Measurements from ENCODE around the gene AGPAT4.
"Not testable (repeated sequence)": the region's sequence is repeated elsewhere in the genome, so short reads cannot be mapped to it uniquely, and the experiment has no call there.

AGPAT4 gene

DNA sequence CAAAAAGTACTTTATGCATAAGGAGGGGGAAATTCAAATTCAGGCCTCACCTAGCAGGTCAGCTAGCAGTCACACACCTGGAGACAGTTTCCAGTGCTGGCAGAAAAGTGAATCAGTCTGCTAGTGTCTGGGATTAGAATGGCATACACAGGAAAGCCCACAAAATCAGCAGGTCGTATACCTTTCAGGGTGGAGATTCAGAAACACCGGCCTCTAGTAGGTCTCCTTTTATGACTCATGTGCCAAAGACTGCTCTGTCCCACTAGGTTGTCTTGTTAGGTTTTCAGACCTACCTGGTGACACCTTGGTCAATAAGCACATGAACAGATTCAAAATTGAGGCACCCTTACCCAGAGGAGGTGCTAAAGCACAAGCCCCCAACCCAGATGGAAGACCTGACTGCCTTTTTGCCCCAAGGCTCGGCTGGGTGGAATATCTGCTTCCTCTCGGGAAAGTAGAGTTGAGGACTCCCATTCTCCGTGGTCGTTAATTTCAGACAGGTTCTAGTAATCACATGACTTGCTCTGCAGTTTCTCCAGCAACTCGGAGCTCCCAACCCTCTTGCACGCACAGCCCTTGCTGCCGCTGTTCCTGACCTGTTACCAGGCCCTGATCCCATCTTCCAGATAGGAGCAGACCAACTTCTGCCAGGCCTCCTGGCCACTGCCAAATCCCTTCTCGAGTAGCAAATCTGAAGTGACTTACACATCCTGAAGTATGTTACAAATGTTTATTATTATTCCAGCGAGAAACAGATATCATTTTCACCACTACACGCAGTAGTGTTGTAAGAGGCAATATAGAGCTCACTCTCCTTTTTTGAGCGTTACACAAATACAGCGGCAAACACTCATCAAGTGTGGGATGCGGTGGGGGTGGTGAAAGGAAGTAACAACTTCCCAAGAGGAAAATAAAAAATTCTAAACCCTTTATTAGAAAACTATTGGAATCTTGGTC is 46.6 kb downstream of the AGPAT4 start:
- peak in 2 of 14 donors; percentile 37 to 43 for DNase-seq

GRCh38 chr6:161226009-161226964 is 47.6 kb downstream of the AGPAT4 start:
- DNase-seq: peak in 1 of 14 donors; percentile 7

- DNase-seq: no peak
Observed at GRCh38 chr6:161225681-161226008, 48.2 kb downstream of the AGPAT4 start.

- not testable (repeated sequence) for DNase-seq
Observed at GRCh38 chr6:161224951-161225680, 48.7 kb downstream of the AGPAT4 start.

DNA sequence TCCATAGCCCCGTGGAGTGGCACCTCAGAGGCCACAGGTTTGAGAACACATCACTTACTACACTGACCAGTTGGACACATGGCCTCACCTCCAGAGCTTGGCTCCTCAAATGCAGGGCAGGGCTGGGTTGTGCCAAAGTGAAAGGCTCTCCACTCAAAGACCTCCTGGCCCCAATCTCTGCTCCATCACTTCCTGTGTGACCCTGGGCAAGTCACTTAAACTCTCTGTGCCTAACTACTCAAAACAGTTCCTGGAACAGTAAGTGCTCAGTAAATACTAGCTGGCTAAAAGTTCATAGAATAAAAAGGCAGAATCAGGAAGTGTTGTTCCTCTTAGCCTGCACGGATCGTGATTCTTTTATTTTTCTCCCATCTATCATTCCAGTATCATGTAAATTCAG is 50.2 kb downstream of the AGPAT4 start:
- no peak for DNase-seq

- peak in 1 of 14 donors; percentile 81 for DNase-seq
Observed at GRCh38 chr6:161222706-161223234, 51.1 kb downstream of the AGPAT4 start.

GRCh38 chr6:161220346-161220745 is 53.5 kb downstream of the AGPAT4 start:
- DNase-seq: no peak

DNA sequence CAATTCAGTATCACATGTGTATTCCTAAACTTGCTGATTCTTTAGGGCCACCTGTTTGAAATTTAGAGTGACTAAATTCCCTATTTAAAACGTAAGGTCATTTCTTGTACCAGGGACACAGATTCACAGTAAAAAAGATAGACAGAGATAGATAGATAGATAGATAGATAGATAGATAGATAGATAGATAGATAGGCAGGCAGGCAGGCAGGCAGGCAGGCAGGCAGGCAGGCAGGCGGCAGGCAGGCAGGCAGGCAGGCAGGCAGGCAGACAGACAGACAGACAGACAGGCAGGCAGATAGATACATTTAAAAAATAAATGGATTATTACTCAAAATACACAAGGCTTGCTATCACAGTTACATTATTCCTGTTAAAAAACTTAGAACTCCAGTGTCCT is 54.2 kb downstream of the AGPAT4 start:
- DNase-seq: no peak

DNA sequence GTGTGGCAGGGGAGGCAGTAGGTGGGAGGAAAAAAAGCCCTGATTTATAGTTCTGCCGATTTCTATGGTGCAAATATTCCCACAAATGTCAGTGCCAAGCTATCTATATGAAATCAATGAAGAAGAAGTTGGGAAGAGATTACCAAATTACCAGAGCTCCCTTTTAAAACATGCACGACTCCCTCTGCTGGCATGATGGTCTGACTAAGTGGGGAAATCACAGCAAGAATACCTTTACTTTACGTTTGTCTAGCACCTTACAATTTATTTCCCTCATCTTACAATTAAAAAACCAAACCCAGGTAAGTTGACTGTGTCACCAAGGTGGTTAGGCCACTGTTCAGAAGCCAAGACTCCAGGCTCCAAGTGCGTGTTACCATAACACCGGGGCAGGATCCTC is 55.6 kb downstream of the AGPAT4 start:
- no peak for DNase-seq

GRCh38 chr6:161217628-161218027 is 56.2 kb downstream of the AGPAT4 start:
- DNase-seq: no peak

DNA sequence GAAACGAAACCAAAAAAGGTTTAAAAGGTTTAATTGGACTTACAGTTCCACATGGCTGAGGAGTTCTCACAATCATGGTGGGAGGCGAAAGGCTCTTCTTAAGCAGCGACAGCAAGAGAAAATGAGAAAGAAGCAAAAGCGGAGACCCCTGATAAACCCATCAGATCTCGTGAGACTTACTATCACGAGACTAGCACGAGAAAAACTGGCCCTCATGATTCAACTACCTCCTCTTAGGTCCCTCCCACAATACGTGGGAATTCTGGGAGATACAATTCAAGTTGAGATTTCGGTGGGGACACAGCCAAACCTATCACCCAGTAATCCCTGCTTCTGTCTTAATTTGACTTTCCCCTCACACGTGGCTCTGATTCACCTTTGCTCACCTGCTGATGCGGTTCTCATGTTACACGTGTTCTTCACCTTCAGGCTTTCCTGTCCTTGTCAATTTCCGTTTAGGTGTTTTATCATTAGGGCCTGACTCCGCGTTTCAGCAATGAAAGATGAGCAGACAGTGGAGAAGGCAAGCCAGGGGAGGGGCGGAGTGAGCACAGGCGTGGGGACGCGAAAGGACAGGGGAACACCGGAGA is 57.1 kb downstream of the AGPAT4 start:
- no peak for DNase-seq

GRCh38 chr6:161215876-161216615 is 57.8 kb downstream of the AGPAT4 start:
- DNase-seq: no peak

- DNase-seq: no peak
Observed at GRCh38 chr6:161215193-161215592, 58.7 kb downstream of the AGPAT4 start.

DNA sequence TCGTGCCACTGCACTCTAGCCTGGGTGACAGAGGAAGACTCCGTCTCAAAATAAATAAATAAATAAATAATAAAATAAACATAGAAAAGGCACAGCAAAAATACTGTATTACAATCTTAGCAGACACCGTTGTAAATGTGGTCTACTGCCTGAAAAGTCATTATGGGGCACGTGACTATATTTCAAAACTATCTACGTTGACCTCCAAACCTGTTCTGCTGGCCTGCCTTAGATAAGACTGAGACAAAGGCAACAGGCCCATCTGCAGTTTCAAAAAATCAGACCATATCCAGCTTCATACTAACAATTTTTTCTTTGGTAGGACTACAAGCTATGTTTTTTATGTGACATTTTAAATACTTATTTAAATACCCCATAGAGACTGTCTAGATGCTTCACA is 59.1 kb downstream of the AGPAT4 start:
- DNase-seq: no peak

DNA sequence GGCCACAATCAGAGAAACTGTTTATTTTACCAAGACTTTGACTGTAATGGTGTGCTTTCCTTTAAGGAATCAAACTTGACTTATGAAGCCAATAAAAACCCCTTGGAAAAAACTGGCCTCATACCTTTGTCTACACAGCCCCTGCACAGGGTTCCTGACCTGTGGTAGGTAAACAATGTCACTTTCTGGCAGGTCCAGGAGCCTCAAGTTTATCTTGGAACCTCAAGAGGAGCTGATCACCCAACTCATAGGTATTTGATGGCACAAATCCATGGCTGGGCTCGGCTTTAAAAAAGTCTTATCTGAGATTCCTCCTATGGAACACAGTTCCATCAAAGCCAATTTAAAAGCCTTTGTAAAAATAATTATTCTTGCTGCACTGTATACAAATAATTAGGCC is 61.0 kb downstream of the AGPAT4 start:
- no peak for DNase-seq

GRCh38 chr6:161211380-161212035 is 62.4 kb downstream of the AGPAT4 start:
- no peak for DNase-seq

DNA sequence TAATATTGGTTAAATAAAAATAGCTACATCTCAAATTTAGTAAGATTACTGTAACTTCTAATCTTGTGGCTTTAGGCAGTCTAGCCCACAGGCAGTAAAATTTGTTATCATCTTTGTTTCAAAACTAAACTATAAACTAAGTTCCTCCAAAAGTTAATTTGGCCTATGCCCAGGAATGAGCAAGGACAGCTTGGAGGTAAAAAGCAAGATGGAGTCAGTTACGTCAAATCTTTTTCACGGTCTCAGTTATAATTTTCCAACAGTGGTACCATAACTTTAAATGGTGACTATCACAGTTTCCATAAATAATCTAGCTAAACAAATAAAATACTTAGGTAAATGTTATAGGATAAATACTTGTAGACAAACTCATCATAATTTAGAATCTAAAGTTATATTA is 63.0 kb downstream of the AGPAT4 start:
- no peak for DNase-seq

GRCh38 chr6:161207200-161207599 is 66.7 kb downstream of the AGPAT4 start:
- DNase-seq: no peak

- peak in 1 of 14 donors; percentile 34 for DNase-seq
Observed at GRCh38 chr6:161204866-161205557, 68.8 kb downstream of the AGPAT4 start.

Data from C1 segment of cervical spinal cord (tissue), 14 donors.